Stimulated activated CD4-positive, alpha-beta T cell treated with anti-CD3 and anti-CD28 coated beads, TNF-alpha, amount 100 ng/mL, for 48 hours (primary cell): ENCODE data around the gene APOL2.
"Not testable (repeated sequence)": the region's sequence is repeated elsewhere in the genome, so short reads cannot be mapped to it uniquely, and the experiment has no call there.

ENCODE experiments used
- DNase-seq, 3 donors: peaks; one replicate each; pipeline ENCODE4 v3.0.0-alpha.2; 2020; ENCODE audit warnings: low read depth in 3 of 3

Gene APOL2

DNA sequence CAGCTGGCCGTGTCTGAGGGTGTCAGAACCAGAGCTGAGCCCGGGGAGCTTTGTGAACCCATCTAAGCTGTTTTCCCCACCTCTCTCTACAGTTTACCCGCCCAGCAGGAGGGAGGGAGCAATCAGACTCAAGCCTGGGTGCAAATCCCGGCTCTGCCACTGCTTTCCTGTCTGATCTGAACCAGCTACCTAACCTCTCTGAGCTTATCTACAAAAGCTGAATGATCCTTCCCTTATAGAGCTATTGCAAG, 252 bp downstream of the APOL2 start:
- no peak for DNase-seq

DNA sequence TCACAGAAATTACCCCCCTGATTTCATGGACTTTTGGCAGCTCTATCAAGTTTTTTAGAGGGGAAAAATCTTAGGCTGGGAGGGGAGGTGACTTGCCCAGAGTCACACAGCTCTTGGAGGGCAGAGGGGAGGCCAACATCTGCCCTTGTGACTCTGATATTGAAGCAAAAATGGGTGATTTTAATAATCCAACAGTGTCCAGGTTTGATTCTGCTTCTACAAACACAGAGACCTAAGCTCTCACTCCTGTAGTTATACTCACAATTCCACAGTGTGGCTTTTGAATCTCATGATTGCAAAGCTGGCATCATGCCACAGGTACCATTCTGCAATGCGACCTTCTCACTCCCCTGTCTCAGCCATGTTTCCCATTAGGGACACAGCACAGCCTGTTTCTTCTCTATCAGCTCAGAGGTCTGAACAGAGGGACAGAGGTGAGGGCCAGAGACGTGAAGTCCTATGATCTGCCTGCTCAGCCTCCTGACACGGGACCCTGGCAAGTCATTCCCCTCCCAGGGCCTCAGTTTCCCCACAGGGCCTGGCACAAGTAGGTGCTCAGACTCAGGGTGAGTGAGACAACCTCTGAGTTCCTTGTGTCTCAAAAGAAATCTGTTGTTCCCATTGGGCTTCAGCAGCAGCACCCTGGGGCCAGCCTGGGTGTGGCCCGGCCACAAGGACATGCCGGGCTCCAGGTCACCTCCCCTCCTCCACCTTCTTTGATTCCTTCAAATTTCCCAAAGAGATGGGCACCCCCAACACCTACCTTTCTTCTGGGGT, 766 bp downstream of the APOL2 start:
- no peak for DNase-seq

DNA sequence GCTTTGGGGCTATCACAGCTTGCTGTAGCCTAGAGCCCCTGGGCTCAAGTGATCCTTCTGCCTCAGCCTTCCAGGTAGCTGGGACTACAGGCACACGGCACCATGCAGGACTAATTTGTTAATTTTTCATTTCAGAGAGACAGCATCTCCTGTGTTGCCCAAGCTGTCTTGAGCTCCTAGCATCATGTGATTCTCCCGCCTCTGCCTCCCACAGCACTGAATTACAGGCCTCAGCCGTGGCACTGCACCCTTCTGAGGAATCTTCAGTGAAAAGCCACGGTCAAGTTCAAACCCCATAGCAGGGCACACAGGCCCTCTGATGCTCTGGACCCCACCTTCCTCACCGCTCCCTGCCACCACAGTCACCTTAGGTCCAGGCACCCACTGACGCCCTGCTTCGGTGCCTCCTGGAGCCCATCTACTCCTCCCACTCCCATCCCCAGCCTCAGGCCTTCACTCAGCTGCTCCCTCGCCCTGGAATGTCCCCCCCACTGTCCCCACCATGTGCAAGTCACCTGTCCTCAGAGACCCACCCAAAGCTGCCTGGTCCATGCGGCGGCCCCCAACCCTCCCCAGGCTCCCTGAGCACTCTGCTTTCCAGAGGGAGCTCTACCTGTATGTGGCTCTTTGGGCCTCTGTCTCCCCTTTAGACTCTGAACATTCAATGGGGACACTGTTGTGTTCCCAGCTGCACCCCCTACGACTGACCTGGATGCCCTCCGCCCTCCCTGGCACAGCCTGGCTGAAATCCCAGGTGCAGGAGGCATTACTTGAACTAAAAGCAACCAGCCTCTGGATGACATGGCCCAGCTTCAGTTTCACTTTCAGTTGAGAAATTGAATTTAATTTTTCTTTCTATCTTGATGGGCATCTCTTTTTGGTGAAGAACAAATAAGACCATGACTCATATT, 1.6 kb downstream of the APOL2 start:
- DNase-seq, result no peak

DNA sequence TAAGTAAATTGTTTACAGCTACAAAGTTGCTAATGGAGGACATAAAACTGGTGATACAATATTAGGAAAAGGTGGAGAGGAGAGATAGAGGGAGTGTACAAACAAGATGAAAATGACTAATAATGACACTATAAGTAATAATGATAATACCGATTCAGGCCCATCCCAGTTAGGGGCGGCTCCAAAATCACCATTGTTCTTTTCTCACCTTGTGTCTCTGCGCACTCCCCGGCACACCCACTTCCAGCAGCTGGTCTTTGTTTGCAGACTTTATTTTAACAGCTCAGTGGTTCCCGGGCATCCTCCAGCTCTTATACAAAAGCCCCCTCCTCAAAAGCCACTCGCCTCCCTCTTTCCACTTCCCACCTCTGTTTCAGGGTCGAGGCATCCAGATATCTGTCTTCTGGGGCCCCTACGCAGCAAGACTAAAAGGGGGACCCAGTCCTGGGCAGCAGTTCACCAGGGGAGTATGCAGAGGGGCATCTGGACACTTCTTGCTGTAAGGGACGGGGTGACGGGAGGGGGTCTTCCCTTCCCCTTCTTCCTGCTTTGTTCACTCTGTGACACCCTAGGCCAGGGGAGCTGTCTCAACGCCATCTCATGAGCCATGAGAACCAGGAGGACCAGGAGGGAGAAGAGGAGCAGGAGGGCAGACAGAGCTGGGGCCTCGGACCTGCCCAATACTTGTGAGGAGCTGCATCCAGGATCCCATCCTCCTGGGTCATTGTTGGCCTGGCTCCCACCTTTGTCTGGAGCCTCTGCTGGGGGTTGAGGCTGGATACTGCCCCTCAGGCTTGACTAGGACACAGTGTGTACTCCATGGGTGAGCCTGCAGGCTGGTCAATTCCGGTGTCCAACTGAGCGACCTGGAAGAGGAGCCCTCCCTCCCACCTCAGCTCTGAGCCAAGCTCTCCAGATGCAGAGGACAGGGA, 2.7 kb downstream of the APOL2 start:
- DNase-seq, result no peak

DNA sequence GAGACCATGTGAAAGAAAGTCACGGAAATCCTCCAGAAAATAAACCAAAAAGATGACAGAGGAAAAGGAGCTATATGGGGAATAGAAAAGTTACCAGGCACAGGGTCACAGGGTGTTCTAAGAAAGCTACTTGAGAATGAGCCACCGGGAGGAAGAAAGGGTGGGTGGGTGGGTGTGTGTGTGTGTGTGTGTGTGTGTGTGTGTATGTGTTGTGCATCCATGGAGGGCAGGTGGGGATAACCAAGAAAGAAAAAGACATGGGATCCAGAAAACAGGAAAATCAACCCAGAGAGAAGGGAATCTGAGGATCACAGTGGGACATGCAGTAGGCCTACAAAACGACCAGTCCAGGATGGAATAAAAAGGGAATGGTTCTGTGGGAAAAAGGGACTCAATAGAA, 3.7 kb downstream of the APOL2 start:
- DNase-seq, result no peak

DNA sequence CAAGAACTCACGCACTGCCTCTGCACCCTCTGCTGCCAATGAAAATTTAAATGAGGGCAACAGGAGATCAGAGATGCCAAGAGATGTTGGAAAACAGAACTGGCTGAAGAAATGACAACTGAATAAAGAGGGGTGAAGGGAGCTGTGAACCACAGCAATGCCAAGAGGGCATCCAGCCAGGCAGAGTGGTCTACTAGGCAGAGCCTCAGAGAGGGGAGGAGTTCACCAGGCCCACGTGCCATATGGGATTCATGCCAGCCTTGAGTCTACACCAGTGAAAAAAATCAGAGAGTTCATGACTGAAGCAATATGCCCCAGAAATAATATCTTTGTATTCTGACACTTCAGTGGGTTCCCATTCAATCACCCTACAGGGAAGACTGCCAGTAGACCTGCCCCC, 4.4 kb downstream of the APOL2 start:
- DNase-seq, result no peak

DNA sequence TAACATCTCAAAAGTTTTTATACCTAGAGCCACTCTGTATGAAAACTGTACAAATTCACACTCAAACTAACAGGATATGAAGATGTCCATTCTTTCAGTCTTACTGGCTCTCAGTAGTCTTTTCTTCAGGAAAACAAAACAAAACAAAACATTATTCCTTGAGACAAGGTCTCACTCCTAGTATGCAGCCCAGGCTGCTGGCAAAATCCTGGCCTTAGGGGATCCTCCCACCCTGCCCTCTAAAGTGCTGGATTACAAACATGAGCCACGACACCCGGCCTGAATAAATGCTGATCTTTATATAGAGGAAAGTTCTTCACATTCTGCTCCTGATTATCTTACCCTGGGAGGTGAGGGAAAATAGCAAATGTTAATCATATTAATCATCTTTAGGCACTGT, 5.1 kb downstream of the APOL2 start:
- DNase-seq, result no peak

DNA sequence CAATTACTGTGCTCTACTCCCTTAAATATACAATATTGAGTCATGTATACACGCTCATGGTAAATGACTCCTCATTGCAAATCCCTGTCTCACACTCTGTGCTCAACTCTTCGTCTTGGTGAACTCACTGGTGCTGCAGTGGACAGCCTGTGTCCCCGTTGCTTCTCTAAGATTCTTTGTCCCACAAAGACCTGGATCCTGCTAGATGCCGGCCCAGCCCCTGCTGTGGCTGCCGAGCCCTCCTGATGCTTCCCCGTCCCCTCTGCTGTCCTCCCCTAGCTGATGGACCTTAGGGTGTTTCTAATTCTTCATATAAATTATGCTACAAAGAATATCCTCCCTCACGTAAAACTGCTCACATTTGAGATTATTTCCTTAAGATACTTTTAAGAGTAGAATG, 5.5 kb downstream of the APOL2 start:
- no peak for DNase-seq

DNA sequence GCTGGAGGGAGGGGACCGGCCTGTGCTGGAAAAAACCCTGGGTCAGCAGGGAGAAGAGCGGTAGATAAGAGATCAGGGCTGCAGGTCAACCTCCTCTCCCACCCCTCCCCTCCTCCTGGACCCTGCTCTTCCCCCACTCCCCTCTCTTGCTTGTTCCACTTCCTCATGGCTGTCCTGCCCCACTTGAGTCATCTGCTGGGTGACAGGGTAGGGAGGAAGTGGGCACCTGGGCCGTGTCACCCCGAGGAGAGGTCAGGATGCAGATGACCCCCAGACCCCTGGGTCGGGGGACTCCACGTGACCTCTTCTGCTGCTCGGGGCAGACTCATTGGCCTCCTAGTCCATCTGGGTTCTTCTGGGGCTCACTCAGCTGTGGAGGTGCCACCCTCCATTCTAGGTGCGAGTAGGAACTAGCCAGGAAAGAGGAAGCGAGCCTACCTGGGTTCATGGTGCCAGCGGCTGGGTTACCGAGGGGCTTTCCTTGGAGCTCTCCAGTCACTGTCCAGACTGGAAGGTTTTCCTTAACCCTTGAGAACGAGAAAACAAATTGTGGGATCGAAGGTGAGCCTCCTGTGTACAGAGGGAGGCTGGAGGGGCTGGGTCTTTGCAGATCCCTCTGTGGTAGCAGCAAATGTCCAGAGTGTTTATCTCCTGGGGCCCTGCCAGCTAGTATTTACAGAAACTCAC, 6.5 kb downstream of the APOL2 start:
- DNase-seq, result no peak

DNA sequence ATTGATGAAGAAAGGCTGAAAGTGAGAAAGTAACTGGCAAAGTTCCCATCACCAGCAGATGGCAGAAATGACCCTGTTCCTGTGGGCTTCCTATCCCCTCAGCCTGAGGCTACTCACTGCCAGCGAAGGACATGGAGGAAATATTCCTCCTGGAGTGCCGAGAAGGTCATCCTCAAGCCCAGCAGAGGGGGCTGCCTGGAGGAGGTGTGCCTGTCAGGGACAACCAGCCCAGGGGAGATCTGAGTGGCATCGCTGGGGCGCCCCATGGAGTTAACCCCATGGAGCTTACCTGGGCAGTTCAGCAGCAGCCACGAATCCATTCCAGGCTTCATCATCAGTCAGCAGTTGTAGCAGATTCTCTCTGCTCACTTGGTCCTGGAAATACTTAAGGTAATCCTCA, 8.3 kb downstream of the APOL2 start:
- DNase-seq, result not testable (repeated sequence)

DNA sequence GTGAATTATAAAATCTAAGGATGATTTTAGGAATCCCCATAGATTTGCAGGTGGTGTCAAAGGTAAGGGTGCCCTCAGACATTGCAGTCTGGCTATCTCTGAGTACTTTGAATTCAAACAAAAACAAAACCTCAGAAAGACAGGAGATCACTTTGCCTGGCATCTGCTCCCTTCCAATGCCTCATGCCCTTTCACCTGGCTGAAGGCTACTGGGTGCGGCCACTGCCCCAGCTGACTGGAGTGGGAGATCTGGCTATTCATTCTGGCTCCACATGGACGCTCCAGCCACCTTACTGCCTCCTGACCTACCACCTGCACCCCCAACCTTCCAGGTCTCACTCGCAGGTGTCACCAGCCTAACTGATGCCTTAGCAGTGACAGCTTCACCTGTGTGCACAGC, 9.7 kb downstream of the APOL2 start:
- not testable (repeated sequence) for DNase-seq

DNA sequence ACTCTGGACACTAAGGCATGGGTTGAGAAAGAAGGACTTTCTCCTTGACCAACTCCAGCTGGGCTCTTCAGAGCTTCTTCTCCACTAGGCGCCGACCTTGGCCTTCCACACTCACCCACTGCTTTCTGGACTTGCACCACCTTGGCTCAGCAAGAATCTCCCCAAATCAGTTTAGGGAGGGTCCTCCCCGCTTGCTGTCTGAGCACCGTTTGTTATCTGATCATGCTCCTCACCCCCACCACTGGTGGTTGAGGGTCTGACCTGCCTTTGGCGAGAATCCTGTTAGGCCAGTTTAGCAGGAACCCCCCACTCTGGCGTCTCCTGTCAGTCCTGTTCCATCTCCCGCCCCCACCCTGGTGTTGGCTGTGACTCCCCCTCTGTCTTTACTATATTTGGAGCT, 10.4 kb downstream of the APOL2 start:
- DNase-seq, result no peak

DNA sequence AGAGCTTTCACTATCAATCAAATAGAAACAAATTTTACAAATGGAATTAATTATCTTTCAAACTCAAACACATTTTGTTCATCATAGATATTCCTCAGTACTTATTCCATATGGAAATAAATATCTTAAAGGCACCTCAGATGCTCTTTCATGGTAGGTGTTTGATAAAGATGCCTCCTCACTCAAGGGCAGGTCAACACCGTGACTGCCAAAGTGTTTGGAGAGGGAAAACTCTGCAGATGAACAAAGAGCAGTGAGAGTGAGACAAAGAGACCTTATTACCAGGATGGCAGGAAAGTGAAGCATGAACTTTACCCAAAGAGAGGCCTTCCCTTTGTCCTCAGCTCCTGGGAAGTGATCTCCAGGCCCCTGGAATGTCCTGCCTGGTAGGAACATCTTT, 11.0 kb downstream of the APOL2 start:
- not testable (repeated sequence) for DNase-seq

DNA sequence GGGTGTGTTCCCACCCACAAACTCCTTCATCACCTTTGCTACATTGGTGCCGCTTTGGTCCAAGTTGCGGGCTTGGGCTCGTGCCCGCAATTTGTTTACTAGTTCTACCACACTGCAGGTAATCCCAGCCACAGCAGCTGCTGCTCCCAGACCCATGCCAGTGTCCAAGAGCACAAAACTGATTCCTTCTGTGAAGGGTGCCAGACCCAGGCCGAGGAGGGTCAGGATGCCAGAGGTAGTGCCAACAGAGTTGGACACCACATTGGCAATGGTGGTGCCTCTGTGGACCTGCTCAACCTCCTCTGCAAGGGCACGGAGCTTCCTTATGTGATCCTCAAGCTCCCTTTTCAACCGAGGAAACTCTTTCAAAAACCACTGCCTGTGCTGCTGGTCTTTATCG, 11.5 kb downstream of the APOL2 start:
- no peak for DNase-seq

DNA sequence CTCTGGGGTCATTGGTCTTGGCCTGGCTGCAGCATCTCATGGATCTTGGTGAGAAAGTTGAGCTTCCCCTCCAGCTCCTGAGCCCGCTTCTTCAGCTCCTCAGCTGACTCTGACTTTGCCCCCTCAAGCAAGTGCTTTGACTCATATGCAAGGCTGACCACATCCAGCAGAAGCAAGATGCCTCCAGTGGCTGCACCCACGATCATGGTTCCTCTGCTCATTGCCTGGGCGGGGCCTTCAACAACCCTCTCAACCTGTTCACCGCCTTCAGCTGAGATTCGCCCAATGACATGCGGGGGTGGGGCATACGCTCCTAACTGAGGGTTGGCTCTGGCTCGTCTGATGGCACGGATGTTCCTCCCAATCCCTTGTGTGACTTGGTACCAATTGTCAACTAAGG, 11.9 kb downstream of the APOL2 start:
- no peak for DNase-seq

DNA sequence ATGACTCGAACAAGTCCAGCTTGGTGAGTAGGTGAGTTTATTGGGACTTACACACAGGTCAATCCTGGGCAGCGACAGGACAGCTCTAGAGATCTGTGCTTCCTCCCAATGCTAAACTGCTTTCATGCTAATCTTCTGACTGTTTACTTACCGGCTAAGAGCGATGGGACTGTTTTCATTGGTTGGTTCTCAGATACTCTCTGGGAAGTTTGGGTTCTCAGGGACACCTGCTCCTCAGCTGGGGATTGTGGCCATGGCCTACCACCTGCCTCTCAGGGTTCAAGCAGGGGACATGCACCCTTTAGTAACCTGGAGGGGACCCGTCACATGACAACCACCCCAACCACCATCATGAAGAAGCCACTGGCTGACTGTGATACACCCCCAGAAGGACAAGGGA, 13.1 kb downstream of the APOL2 start:
- no peak for DNase-seq

DNA sequence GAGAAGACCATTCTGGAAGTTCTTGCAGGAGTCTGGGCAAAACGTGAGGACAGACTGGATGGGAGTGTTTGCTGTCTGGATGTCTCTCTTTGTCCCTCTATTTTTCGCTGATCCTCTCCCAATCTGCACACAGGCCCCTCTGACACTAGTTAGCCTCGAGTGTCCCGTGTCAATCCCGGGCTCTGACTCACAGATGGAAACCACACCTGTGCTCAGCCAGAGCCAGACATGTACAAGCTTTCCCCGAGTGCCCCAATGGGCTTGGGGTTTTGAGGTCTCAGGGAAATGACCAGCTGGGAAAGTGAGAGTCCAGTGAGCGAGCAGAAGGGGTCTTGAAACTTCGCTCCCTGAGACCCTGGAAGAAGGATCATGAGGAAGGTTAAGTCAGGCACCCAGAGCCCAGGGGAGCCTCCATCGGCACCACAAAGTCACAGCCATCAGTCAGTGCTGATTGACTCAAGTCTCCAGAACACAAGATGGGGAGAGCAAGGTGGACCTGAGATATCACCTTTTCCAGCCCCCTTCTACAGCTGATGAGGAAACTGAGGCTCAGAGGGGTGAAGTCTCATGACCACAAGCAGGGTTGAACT, 13.9 kb downstream of the APOL2 start:
- no peak for DNase-seq

DNA sequence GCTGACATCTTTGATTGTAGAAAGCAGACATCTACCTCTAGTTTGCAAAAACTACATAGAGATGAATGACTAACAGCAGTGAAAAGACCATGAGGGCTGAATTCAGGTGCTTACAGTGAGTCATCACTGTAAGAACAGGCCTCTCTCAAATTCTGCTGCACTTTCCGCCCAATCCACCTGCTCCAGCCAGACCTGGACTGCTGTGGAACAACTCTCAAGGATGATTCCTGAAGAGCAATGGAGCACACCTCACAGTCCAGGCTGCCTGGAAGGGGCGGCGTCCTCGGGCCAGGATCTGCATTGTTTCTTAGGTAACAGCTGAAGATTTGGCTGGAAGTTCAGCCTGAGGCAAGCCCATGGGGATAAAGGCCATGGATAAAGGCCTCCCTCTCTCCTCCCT, 15.1 kb downstream of the APOL2 start:
- no peak for DNase-seq

DNA sequence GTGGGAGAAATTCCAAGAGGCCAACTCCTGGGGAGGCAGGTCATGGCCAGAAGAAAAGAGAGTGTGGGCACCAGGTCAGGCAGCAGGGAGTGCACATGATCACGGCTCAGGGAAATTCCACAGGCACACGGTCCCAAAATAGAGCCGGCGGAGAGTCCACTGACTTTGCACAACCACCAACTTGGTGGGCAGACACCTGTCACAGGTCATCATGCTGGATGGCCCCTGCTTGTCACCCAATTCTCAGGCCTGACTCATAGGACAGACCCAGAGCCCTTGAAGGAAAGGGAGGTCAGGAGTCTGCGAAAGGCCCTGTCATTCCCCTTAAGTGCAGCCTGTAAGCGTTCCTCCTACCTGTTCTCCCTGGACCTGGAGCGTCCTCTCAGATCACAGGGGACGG, 15.8 kb downstream of the APOL2 start:
- DNase-seq, result no peak

DNA sequence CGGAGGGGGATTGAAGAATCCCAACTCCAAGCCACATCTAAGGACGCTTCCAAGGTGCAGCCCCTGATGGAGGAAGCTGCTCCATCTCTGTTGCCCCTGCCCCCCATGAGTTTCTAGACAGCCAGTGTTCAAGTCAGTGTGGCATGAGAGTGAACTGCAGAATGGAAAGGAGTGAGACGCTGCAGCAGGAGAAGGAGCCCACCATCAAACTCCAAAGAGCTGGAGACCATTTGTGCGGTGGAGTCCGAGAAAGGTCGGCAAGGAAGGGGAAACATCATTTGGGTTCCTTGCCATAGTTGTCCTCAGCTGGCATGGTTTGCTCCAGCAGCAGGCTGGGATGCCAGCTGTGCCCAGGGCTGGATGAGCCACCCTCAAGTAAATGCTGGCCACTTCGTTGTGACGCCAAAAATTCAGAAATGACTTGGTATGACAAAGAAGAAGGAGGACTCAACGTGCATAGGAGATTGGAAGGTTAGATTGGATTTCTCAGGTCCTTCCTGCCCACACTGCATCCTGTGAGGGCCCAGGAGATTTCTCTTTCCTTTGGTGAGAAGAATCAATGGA, 16.4 kb downstream of the APOL2 start:
- no peak for DNase-seq
